SH-SY5Y (cell line): ENCODE results near the gene INHBE.

Source experiments
- GATA2 ChIP-seq: IDR thresholded peaks from 2 replicates; pipeline ENCODE4 v1.6.1; 2011; ENCODE audit warnings: mild to moderate bottlenecking, low read depth, low read length
- GATA3 ChIP-seq: IDR thresholded peaks from 2 replicates; pipeline ENCODE4 v1.6.1; 2011; ENCODE audit warnings: low read depth, mild to moderate bottlenecking, low read length, moderate library complexity

DNA sequence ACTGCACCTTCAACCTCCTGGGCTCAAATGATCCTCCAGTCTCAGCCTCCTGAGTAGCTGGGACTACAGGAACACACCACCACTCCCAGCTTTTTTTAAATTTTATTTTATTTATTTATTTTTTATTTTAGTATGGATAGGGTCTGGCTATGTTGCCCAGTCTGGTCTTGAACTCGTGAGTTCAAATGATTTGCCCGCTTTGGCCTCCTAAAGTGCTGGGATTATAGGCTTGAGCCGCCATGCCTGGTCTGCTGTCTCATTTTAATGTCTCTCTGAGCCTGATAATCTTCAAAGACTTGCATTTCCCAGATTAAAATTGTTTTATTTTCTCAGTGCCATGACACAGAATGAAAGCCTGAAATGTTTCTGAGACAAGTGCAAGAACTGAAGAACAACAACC, 21.7 kb upstream of the INHBE start:
- TF ChIP-seq GATA2 (no peak), GATA3 (no peak)
